ENCODE measurements around the gene MYL6. TPM values are rescaled to one million over a fixed set of nuclear protein-coding genes. Genes with fewer than 3 reads are reported as not detected.
A peak's percentile ranks its signal among the peaks of the same experiment; 100 is the strongest.

Gene MYL6
- polyA plus RNA-seq, 1 of the 3 experiments (the other 2 are of a cell fraction): 4,697 TPM

- TF ChIP-seq ZBTB33 (IDR thresholded peaks at IDR 0.05; ENCODE audit: borderline replicate concordance, low read depth) (peak; percentile 94), REST (IDR thresholded peaks at IDR 0.05; ENCODE audit: low read depth, low read length) (0 out of 2 replicates have a peak, but pooled peaks have one; percentile 6), USF2 (IDR thresholded peaks at IDR 0.05; ENCODE audit: borderline replicate concordance, low read depth, low read length) (no peak; the same call in 1 of the 2 replicates), SMC3 (IDR thresholded peaks at IDR 0.05; ENCODE audit: low read depth, low read length) (no peak), ELF1 (IDR thresholded peaks at IDR 0.05) (peak; percentile 98), TCF12 (IDR thresholded peaks at IDR 0.05) (peak; percentile 65), YY1 (IDR thresholded peaks at IDR 0.05; ENCODE audit: low read depth) (peak; percentile 58; the same call in 1 of the 2 replicates), RAD21 (IDR thresholded peaks at IDR 0.05; ENCODE audit: low read length) (no peak), FOSL2 (IDR thresholded peaks at IDR 0.05; ENCODE audit: borderline replicate concordance, low read depth) (no peak)
Observed at GRCh38 chr12:56117778-56118687, 40.1 kb upstream of the MYL6 start, which contains the start of gene ZC3H10 (continued).

GRCh38 chr12:56118688-56119357, 39.3 kb upstream of the MYL6 start:
- Histone ChIP-seq H3F3A (replicated peaks; ENCODE audit: insufficient read depth) (peaks cover 30% of the 10 kb centered on the region), H3K9me2 (no peaks in the 10 kb centered on the region), H3K79me2 (ENCODE audit: insufficient read depth) (peaks cover 47% of the 10 kb centered on the region), H3K27me3 (ENCODE audit: insufficient read depth) (no peaks in the 10 kb centered on the region), H2AFZ (ENCODE audit: low read depth) (peak overlapping the region; percentile 23; the same call in 1 of the 2 replicates), H3K4me3 (ENCODE audit: low read depth in 2 of 2, low read length in 1 of 2) (peak overlapping the region; percentile 79 to 89), H3K9me3 (no peaks in the 10 kb centered on the region), H3K9ac (peak overlapping the region; percentile 72), H3K36me3 (replicated peaks in 1 of 2; ENCODE audit: control insufficient read depth in 1 of 2, insufficient read depth in 2 of 2, low read length in 1 of 2) (peaks cover 10 to 28% of the 10 kb centered on the region in 2 experiments), H3K4me1 (ENCODE audit: control insufficient read depth in 1 of 2, insufficient read depth in 2 of 2, low read depth in 1 of 2, low read length in 1 of 2) (peaks cover 18 to 20% of the 10 kb centered on the region in 2 experiments; a peak in 3 of 4 replicates), H4K20me1 (ENCODE audit: insufficient read depth) (peaks cover 3% of the 10 kb centered on the region; the same call in 1 of the 2 replicates), H3K4me2 (peak overlapping the region; percentile 93), H3K27ac (ENCODE audit: low read depth in 2 of 2, low read length in 1 of 2) (peak overlapping the region; percentile 90 to 93)
- ChIA-PET POLR2A (interaction anchor here (0.6 to 2.5 kb wide), 20 partner anchors 8 to 289 kb away, joined by 3 to 44 read pairs (median 4); partner anchors contain the start of genes DNAJC14, ERBB3, ESYT1 and MYL6), CTCF (interaction anchor here (0.6 to 16.0 kb wide), 29 partner anchors 8 to 511 kb away, joined by 3 to 272 read pairs (median 4); partner anchors contain the start of genes ANKRD52, ERBB3, ESYT1 and MYL6)
- DNase-seq: no peak
- no peak for TF ChIP-seq MXI1 (IDR thresholded peaks at IDR 0.05; ENCODE audit: low read depth, low read length)
- no peak for TF ChIP-seq RCOR1 (IDR thresholded peaks at IDR 0.05; ENCODE audit: low read length)
- no peak for TF ChIP-seq JUND (IDR thresholded peaks at IDR 0.05)
- no peak for TF ChIP-seq POLR2AphosphoS5 (IDR thresholded peaks at IDR 0.05; ENCODE audit: low read depth, low read length)
- no peak for TF ChIP-seq NFIC (IDR thresholded peaks at IDR 0.05; ENCODE audit: borderline replicate concordance)
- no peak for TF ChIP-seq ZBTB33 (IDR thresholded peaks at IDR 0.05; ENCODE audit: borderline replicate concordance, low read depth)
- TF ChIP-seq RAD21 (IDR thresholded peaks at IDR 0.05; ENCODE audit: low read length): no peak
- TF ChIP-seq GABPA (IDR thresholded peaks at IDR 0.05; ENCODE audit: low read depth): no peak
- TF ChIP-seq TCF12 (IDR thresholded peaks at IDR 0.05): no peak
- no peak for TF ChIP-seq EZH2phosphoT487 (IDR thresholded peaks at IDR 0.05; ENCODE audit: borderline replicate concordance, low read depth)
- no peak for TF ChIP-seq MEF2A (IDR thresholded peaks at IDR 0.05; ENCODE audit: borderline replicate concordance, low read depth)
- 2% methylated on average over 13 of the region's 13 CpGs for WGBS (ENCODE audit: low lambda C conversion rate)

All from SK-N-SH (cell line).